Skeletal muscle tissue (tissue), 4 donors: ENCODE data around the gene PPARA. TPM values are rescaled to one million over a fixed set of nuclear protein-coding genes. Genes with fewer than 3 reads are reported as not detected.

Source experiments
- H3K27ac ChIP-seq: one replicate; pipeline ENCODE4 v1.7.0; 2013; ENCODE audit warnings: mild to moderate bottlenecking, low read depth, low read length, inconsistent platforms
- H3K27me3 ChIP-seq, 3 donors: one replicate each; pipeline ENCODE4 v1.7.0; 2013; ENCODE audit warnings: low read length in 3 of 3; ENCODE audit not compliant: control insufficient read depth in 3 of 3, insufficient read depth in 3 of 3
- H3K36me3 ChIP-seq, 3 donors: one replicate each; pipeline ENCODE4 v1.7.0; 2013; ENCODE audit warnings: low read length in 3 of 3; ENCODE audit not compliant: control insufficient read depth in 3 of 3, insufficient read depth in 3 of 3
- H3K4me1 ChIP-seq, 3 donors: one replicate each; pipeline ENCODE4 v1.7.0; 2013; ENCODE audit warnings: low read length in 3 of 3, mild to moderate bottlenecking in 3 of 3; ENCODE audit not compliant: control insufficient read depth in 3 of 3, insufficient read depth in 3 of 3
- H3K4me3 ChIP-seq, 3 donors: one replicate each; pipeline ENCODE4 v1.7.0; 2013; ENCODE audit warnings: low read length in 3 of 3
- H3K9ac ChIP-seq, 3 donors: one replicate each; pipeline ENCODE4 v1.7.0; 2013; ENCODE audit warnings: low read length in 3 of 3, mild to moderate bottlenecking in 3 of 3, moderate library complexity in 2 of 3, low read depth in 1 of 3
- H3K9me3 ChIP-seq, 3 donors: one replicate each; pipeline ENCODE4 v1.7.0; 2013; ENCODE audit warnings: low read length in 3 of 3; ENCODE audit not compliant: control insufficient read depth in 3 of 3
- total RNA-seq: library from RNA; depleted of rRNA; stranded (reverse); fragments of >200 nt; gene quantifications from one replicate; pipeline ENCODE4 v1.2.3, GENCODE V29; 2014
- donor health status: Osteomylitis.

The PPARA gene
- total RNA-seq, 1 donor from 2014 or later, result 18.8 TPM

- Histone ChIP-seq H3K27me3 (no peaks in the 10 kb centered on the region), H3K9ac (peak overlapping the region in 1 of 3 donors; percentile 60), H3K4me1 (peaks cover 20 to 37% (median 29%) of the 10 kb centered on the region in 3 donors), H3K9me3 (no peaks in the 10 kb centered on the region), H3K4me3 (no peak overlapping the region), H3K27ac (no peak overlapping the region), H3K36me3 (no peaks in the 10 kb centered on the region)
These were observed 30.5 kb upstream of the PPARA start for GRCh38 chr22:46119729-46120419.

- Histone ChIP-seq H3K4me3 (no peak overlapping the region), H3K9ac (no peak overlapping the region), H3K9me3 (no peaks in the 10 kb centered on the region), H3K27ac (no peak overlapping the region), H3K27me3 (no peaks in the 10 kb centered on the region), H3K4me1 (peaks cover 15 to 32% (median 24%) of the 10 kb centered on the region in 3 donors), H3K36me3 (no peaks in the 10 kb centered on the region)
These were observed 29.9 kb upstream of the PPARA start for GRCh38 chr22:46120420-46120737.

DNA sequence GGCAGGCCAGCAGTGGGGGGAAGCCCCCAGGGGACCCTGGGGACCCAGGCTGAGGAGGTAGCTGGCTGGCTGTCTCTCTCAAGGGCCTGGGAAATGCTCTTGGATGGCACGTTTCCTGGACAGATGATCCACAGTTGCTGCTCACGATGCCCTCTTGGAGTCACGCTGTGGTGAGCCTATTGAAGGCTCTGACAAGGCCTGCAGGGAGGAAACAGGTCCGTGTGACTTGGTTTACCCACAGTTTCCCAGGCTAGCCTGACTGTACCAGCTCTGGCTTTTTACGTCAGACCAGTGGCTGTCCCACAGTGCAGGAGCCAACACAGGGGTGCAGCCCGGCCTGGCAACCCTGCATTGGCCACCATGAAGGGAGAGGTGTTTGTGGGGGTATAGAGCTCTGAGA lies 29.2 kb upstream of the PPARA start:
- Histone ChIP-seq H3K9ac (no peak overlapping the region), H3K27ac (no peak overlapping the region), H3K4me1 (peaks cover 9 to 25% (median 17%) of the 10 kb centered on the region in 3 donors), H3K9me3 (no peaks in the 10 kb centered on the region), H3K36me3 (no peaks in the 10 kb centered on the region), H3K4me3 (no peak overlapping the region), H3K27me3 (no peaks in the 10 kb centered on the region)

DNA sequence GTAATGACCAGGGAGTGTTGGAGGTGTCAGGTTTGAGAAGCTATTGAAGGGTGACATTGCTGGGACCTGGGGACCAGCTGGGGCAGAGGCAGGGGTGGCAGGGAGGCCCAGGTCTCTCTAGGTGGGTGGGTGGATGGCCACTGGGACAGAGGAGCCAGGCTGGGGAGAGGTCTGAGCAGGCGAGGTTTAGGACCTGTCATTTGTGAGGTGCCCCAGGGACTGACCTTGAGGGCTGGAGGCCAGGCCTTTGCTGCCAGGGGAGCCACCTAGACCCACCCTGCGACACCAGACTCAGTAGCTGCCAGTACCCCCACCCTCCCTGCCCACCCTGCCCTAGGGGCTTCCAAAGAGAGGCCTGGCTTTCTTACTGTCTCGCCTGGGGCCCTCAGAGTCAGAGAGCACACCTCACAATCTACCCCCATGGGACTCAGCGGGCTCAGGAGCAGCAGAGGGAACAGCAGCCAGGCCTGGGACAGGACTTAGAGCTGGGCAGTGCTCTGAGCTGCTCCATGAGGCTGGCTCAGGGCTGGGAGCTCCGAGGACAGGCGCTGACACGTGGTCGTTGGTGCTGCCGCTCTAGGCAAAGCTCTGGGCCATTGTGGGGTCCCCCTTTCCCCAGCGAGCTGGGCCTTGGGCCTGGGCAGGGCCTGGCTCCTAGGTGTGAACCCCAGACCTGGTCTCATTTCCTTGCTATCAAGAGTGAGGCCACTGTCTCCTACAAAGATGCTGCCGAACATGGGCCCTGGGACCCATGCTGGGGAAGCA lies 28.6 kb upstream of the PPARA start:
- Histone ChIP-seq H3K27me3 (no peaks in the 10 kb centered on the region), H3K4me3 (no peak overlapping the region), H3K9ac (no peak overlapping the region), H3K27ac (no peak overlapping the region), H3K36me3 (no peaks in the 10 kb centered on the region), H3K4me1 (peaks cover 7 to 20% (median 12%) of the 10 kb centered on the region in 3 donors), H3K9me3 (no peaks in the 10 kb centered on the region)

GRCh38 chr22:46122511-46122971 lies 27.8 kb upstream of the PPARA start:
- H3K27ac ChIP-seq, result no peak overlapping the region
- H3K36me3 ChIP-seq, result no peaks in the 10 kb centered on the region
- H3K4me1 ChIP-seq, result peaks cover 7 to 17% (median 9%) of the 10 kb centered on the region in 3 donors
- no peaks in the 10 kb centered on the region for H3K9me3 ChIP-seq
- H3K27me3 ChIP-seq, result no peaks in the 10 kb centered on the region
- peak overlapping the region in 1 of 3 donors; percentile 41 for H3K4me3 ChIP-seq
- H3K9ac ChIP-seq, result peak overlapping the region in 2 of 3 donors; percentile 36 to 40

DNA sequence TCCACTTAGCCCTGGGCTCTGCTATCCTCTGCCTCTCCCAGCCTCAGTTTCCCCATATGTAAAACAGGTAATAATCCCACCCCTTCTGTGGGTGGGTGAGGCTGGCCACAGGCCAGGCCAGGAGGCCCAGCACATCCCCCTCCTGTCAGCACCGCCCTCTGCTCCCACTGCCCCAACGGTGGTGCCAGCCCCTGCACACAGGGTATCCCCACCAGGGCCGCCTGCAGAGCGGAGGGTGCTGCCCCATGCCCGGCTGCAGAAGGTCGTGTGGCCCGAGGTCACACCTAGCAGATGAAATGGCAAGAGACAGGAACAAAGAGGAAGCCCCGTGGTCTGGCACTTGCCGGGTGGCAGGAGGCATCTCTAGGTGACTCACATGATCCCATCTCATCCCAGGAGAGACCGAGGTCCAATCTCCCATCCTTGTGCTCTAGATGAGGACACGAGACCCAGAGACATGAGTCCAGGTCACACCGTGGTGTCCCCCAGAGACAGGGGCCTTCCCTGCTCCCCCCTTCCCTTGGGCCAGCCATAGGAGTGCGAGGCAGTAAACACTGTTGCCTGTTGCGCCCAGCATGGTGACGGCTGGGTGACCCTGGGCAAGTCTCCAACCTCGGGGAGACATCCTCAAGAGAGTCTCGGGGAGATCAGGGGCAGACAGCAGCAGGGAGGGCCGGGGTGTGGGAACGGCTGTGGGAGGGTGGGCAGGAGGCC lies 27.2 kb upstream of the PPARA start:
- Histone ChIP-seq H3K36me3 (no peaks in the 10 kb centered on the region), H3K4me3 (no peak overlapping the region), H3K4me1 (peaks cover 7 to 17% (median 9%) of the 10 kb centered on the region in 3 donors), H3K9ac (peak overlapping the region in 2 of 3 donors; percentile 36 to 40), H3K27me3 (no peaks in the 10 kb centered on the region), H3K9me3 (no peaks in the 10 kb centered on the region), H3K27ac (no peak overlapping the region)

- Histone ChIP-seq H3K36me3 (no peaks in the 10 kb centered on the region), H3K4me3 (no peak overlapping the region), H3K4me1 (peaks cover 7 to 17% (median 11%) of the 10 kb centered on the region in 3 donors), H3K27me3 (no peaks in the 10 kb centered on the region), H3K9ac (no peak overlapping the region), H3K9me3 (no peaks in the 10 kb centered on the region), H3K27ac (no peak overlapping the region)
These were observed 26.5 kb upstream of the PPARA start for GRCh38 chr22:46123694-46124382.

- Histone ChIP-seq H3K9me3 (no peaks in the 10 kb centered on the region), H3K4me1 (peaks cover 11 to 23% (median 17%) of the 10 kb centered on the region in 3 donors)
These were observed 25.8 kb upstream of the PPARA start for GRCh38 chr22:46124383-46125144.

GRCh38 chr22:46125311-46125710 lies 25.0 kb upstream of the PPARA start:
- no peaks in the 10 kb centered on the region for H3K9me3 ChIP-seq
- H3K27ac ChIP-seq, result no peak overlapping the region
- H3K9ac ChIP-seq, result no peak overlapping the region
- no peaks in the 10 kb centered on the region for H3K27me3 ChIP-seq
- H3K36me3 ChIP-seq, result no peaks in the 10 kb centered on the region
- H3K4me3 ChIP-seq, result no peak overlapping the region
- H3K4me1 ChIP-seq, result peaks cover 8 to 24% (median 23%) of the 10 kb centered on the region in 3 donors

More at GRCh38 chr22:46124383-46125144, 25.8 kb upstream of the PPARA start:
- Histone ChIP-seq H3K27ac (no peak overlapping the region), H3K27me3 (no peaks in the 10 kb centered on the region), H3K4me3 (no peak overlapping the region), H3K36me3 (no peaks in the 10 kb centered on the region), H3K9ac (no peak overlapping the region)
